Astrocyte (in vitro differentiated cells and primary cell): ENCODE data around the gene TRIM14. TPM values are rescaled to one million over a fixed set of nuclear protein-coding genes. Genes with fewer than 3 reads are reported as not detected.
"Not testable (repeated sequence)": the region's sequence is repeated elsewhere in the genome, so short reads cannot be mapped to it uniquely, and the experiment has no call there.

Experiments used
- DNase-seq: peaks from one replicate; pipeline ENCODE4 v3.0.0-alpha.2; 2010; ENCODE audit warnings: low read depth
- FAIRE-seq: peaks from 2 replicates; lab custom pipeline; 2011; peaks lifted over from hg19 to GRCh38; lab: Jason Lieb, UNC
- H2AFZ ChIP-seq: 2 replicates; pipeline ENCODE4 v1.6.0; 2012; ENCODE audit warnings: low read depth, low read length, inconsistent platforms
- H3K27ac ChIP-seq: 2 replicates; pipeline ENCODE4 v1.5.1; 2011; ENCODE audit warnings: low read depth, low read length, inconsistent platforms
- H3K27me3 ChIP-seq: 2 replicates; pipeline ENCODE4 v1.6.0; 2011; ENCODE audit warnings: low read length, inconsistent platforms; ENCODE audit not compliant: insufficient read depth
- H3K36me3 ChIP-seq: 2 replicates; pipeline ENCODE4 v1.5.1; 2011; ENCODE audit warnings: low read length, inconsistent platforms; ENCODE audit not compliant: insufficient read depth
- H3K4me1 ChIP-seq: 2 replicates; pipeline ENCODE4 v1.5.1; 2011; ENCODE audit warnings: low read length, inconsistent platforms; ENCODE audit not compliant: insufficient read depth
- H3K4me2 ChIP-seq: 2 replicates; pipeline ENCODE4 v1.6.0; 2012; ENCODE audit warnings: low read length, inconsistent platforms
- H3K4me3 ChIP-seq: 2 replicates; pipeline ENCODE4 v1.5.1; 2011; ENCODE audit warnings: low read depth, mild to moderate bottlenecking, low read length, inconsistent platforms; ENCODE audit not compliant: insufficient read depth
- H3K79me2 ChIP-seq: 2 replicates; pipeline ENCODE4 v1.6.0; 2012; ENCODE audit warnings: mild to moderate bottlenecking, low read length, inconsistent platforms; ENCODE audit not compliant: insufficient read depth
- H3K9ac ChIP-seq: 2 replicates; pipeline ENCODE4 v1.6.0; 2012; ENCODE audit warnings: mild to moderate bottlenecking, low read length, inconsistent platforms
- H3K9me3 ChIP-seq: 2 replicates; pipeline ENCODE4 v1.5.1; 2012; ENCODE audit warnings: low read depth, mild to moderate bottlenecking, low read length, inconsistent platforms; ENCODE audit not compliant: insufficient read depth
- H4K20me1 ChIP-seq: 2 replicates; pipeline ENCODE4 v1.6.0; 2012; ENCODE audit warnings: low read length, inconsistent platforms; ENCODE audit not compliant: insufficient read depth
- H3K27ac Mint-ChIP-seq: one replicate; pipeline ENCODE4 v1.8.0; 2021; ENCODE audit warnings: mild to moderate bottlenecking, mixed read lengths; ENCODE audit not compliant: unreplicated experiment
- H3K27me3 Mint-ChIP-seq: one replicate; pipeline ENCODE4 v1.8.0; 2021; ENCODE audit warnings: low read depth, mixed read lengths; ENCODE audit not compliant: unreplicated experiment
- H3K36me3 Mint-ChIP-seq: one replicate; pipeline ENCODE4 v1.8.0; 2021; ENCODE audit warnings: low read depth, mixed read lengths; ENCODE audit not compliant: unreplicated experiment
- H3K4me1 Mint-ChIP-seq: one replicate; pipeline ENCODE4 v1.8.0; 2021; ENCODE audit warnings: low read depth, mixed read lengths; ENCODE audit not compliant: unreplicated experiment
- H3K4me3 Mint-ChIP-seq: one replicate; pipeline ENCODE4 v1.8.0; 2021; ENCODE audit warnings: mild to moderate bottlenecking, moderate library complexity, mixed read lengths; ENCODE audit not compliant: unreplicated experiment
- H3K9me3 Mint-ChIP-seq: one replicate; pipeline ENCODE4 v1.8.0; 2021; ENCODE audit warnings: mild to moderate bottlenecking, mixed read lengths; ENCODE audit not compliant: unreplicated experiment
- CTCF ChIP-seq: IDR thresholded peaks from 2 replicates; pipeline ENCODE4 v1.5.1; 2011; ENCODE audit warnings: low read depth, mild to moderate bottlenecking, inconsistent platforms, low read length, moderate library complexity; ENCODE audit not compliant: insufficient read depth
- EZH2 ChIP-seq: IDR thresholded peaks from 2 replicates; pipeline ENCODE4 v1.6.1; 2012; ENCODE audit warnings: mild to moderate bottlenecking, low read length, inconsistent platforms; ENCODE audit not compliant: insufficient read depth
- total RNA-seq: library from RNA; stranded (reverse); gene quantifications from 2 replicates; pipeline ENCODE4 v1.2.1, GENCODE V29; 2021

Gene TRIM14
- total RNA-seq, 1 donor from 2014 or later, result 34.1 TPM

- no peaks in the 10 kb centered on the region for H3K27me3 ChIP-seq
- FAIRE-seq (no peak), DNase-seq (no peak)
- H3K4me1 Mint-ChIP-seq, result no peaks in the 10 kb centered on the region
- no peaks in the 10 kb centered on the region for H4K20me1 ChIP-seq
- no peak overlapping the region for H3K9ac ChIP-seq
- no peaks in the 10 kb centered on the region for H3K79me2 ChIP-seq
- no peak overlapping the region for H2AFZ ChIP-seq
- peaks cover 8% of the 10 kb centered on the region for H3K27me3 Mint-ChIP-seq
- TF ChIP-seq EZH2 (no peak), CTCF (no peak)
- no peaks in the 10 kb centered on the region for H3K9me3 Mint-ChIP-seq
- peaks cover 3% of the 10 kb centered on the region for H3K4me1 ChIP-seq
- H3K4me3 ChIP-seq, result no peak overlapping the region
- H3K4me2 ChIP-seq, result peak overlapping the region; percentile 11
- no peaks in the 10 kb centered on the region for H3K9me3 ChIP-seq
- H3K36me3 Mint-ChIP-seq, result peaks cover 30% of the 10 kb centered on the region
- H3K27ac Mint-ChIP-seq, result no peak overlapping the region
- no peak overlapping the region for H3K4me3 Mint-ChIP-seq
- no peaks in the 10 kb centered on the region for H3K36me3 ChIP-seq
- H3K27ac ChIP-seq, result no peak overlapping the region
These were observed 26.4 kb downstream of the TRIM14 start for GRCh38 chr9:98092613-98092931.

- no peak overlapping the region for H2AFZ ChIP-seq
- H3K4me2 ChIP-seq, result peak overlapping the region; percentile 11
These were observed 27.0 kb downstream of the TRIM14 start for GRCh38 chr9:98091735-98092612.

GRCh38 chr9:98090674-98091073, 28.3 kb downstream of the TRIM14 start:
- H3K27ac ChIP-seq, H3K9ac ChIP-seq, H3K4me3 Mint-ChIP-seq, H3K27ac Mint-ChIP-seq, H3K36me3 ChIP-seq, H3K4me1 Mint-ChIP-seq, H2AFZ ChIP-seq, H3K27me3 Mint-ChIP-seq, H4K20me1 ChIP-seq, H3K79me2 ChIP-seq, H3K9me3 ChIP-seq, H3K9me3 Mint-ChIP-seq, H3K4me3 ChIP-seq, H3K27me3 ChIP-seq, H3K4me1 ChIP-seq, FAIRE-seq, DNase-seq, H3K4me2 ChIP-seq: not testable (repeated sequence)
- peaks cover 26% of the 10 kb centered on the region for H3K36me3 Mint-ChIP-seq

More at GRCh38 chr9:98091735-98092612, 27.0 kb downstream of the TRIM14 start:
- Histone ChIP-seq H3K27me3 (no peaks in the 10 kb centered on the region), H3K4me3 (no peak overlapping the region), H3K36me3 (no peaks in the 10 kb centered on the region), H3K9ac (no peak overlapping the region), H4K20me1 (no peaks in the 10 kb centered on the region), H3K79me2 (no peaks in the 10 kb centered on the region), H3K9me3 (no peaks in the 10 kb centered on the region), H3K27ac (no peak overlapping the region), H3K4me1 (peaks cover 3% of the 10 kb centered on the region)
- TF ChIP-seq CTCF (no peak), EZH2 (no peak)
- Mint-ChIP-seq H3K36me3 (peaks cover 27% of the 10 kb centered on the region), H3K4me3 (no peak overlapping the region), H3K27me3 (peaks cover 5% of the 10 kb centered on the region), H3K9me3 (no peaks in the 10 kb centered on the region), H3K27ac (no peak overlapping the region), H3K4me1 (no peaks in the 10 kb centered on the region)
- no peak for FAIRE-seq
- DNase-seq, result no peak
